AG04449 (cell line): ENCODE measurements around the gene IFNAR2.

Experiments
- CTCF ChIA-PET: fragments of 350-600 bp; formaldehyde crosslinking; extraction: SDS; loops from one replicate; lab custom pipeline; 2021; ENCODE audit warnings: antibody characterized with exemption; lab: Yijun Ruan, JAX
- POLR2A ChIA-PET: fragments of 400-600, 350-600 bp; formaldehyde crosslinking; extraction: SDS; loops from one replicate; lab custom pipeline; 2020; ENCODE audit warnings: antibody characterized with exemption, inconsistent platforms; lab: Yijun Ruan, JAX
- DNase-seq: peaks from one replicate; pipeline ENCODE4 v3.0.0-alpha.2; 2010; ENCODE audit warnings: low read depth, low spot score
- H3K4me3 ChIP-seq: 2 replicates; pipeline ENCODE4 v1.5.1; 2011; ENCODE audit warnings: low read depth, mild to moderate bottlenecking, control low read depth, low read length
- TF ChIP-seq, protein P1 (sequence below): IDR thresholded peaks from one replicate; pipeline ENCODE4 v1.5.1; 2011; ENCODE audit warnings: mild to moderate bottlenecking, moderate library complexity, low read length, control low read depth, inconsistent platforms; ENCODE audit not compliant: insufficient read depth; ENCODE audit errors: missing control alignments

IFNAR2 gene

DNA sequence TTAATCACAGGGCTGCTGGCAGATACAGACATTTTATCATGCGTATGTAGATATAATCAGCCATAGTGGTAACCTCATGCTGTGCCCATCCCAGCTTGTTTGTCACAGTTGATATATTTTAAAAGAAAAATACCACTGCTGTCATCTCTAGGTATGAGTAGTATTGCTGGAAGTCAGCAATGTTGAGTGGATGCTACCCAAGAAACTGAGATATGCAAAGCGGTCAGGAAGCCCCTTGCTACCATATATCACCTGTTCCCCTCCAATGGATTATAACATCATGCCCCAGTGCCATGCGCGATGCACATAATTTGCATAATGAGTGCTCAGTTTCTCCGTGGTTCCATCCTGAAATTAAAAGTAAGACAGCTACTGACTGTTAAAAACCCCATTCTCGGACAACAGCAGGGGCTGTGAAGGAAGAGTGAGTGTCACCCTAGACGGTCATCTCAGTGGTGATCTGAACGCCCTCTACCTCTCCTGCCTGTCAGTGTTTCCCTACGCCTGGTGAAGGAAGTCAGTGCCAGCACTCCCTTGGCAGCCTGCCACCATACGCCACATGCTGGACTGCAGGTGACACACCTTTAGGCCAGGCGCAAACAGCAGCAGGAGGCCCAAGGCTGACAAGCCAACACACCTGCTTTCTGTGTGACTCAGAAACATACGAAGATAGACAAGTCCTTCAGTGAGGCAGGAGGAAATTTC lies 39.2 kb downstream of the IFNAR2 start:
- H3K4me3 ChIP-seq: no peak overlapping the region
- TF ChIP-seq, protein P1, sequence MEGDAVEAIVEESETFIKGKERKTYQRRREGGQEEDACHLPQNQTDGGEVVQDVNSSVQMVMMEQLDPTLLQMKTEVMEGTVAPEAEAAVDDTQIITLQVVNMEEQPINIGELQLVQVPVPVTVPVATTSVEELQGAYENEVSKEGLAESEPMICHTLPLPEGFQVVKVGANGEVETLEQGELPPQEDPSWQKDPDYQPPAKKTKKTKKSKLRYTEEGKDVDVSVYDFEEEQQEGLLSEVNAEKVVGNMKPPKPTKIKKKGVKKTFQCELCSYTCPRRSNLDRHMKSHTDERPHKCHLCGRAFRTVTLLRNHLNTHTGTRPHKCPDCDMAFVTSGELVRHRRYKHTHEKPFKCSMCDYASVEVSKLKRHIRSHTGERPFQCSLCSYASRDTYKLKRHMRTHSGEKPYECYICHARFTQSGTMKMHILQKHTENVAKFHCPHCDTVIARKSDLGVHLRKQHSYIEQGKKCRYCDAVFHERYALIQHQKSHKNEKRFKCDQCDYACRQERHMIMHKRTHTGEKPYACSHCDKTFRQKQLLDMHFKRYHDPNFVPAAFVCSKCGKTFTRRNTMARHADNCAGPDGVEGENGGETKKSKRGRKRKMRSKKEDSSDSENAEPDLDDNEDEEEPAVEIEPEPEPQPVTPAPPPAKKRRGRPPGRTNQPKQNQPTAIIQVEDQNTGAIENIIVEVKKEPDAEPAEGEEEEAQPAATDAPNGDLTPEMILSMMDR: no peak
- ChIA-PET CTCF (no interaction called here), POLR2A (no interaction called here)
- DNase-seq: no peak

DNA sequence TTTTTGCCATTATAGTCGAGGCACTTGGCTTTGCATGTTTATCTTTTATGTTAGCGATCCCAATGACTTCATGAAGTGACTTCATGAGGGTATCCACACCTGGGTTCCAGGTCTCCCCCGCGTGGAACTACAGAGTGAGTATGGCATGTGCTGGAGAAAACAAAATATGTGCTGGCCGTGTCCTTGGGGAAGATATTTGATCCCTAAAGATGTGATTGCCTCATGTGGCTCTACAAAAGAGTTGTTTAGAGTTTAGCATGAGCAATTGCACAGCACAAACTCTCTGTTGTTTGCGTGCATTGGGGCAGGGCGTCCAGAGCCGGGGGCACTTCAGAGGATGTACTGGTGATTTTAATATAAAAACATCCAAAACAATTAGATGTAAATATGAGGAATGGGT lies 41.2 kb downstream of the IFNAR2 start:
- POLR2A ChIA-PET: no interaction called here

DNA sequence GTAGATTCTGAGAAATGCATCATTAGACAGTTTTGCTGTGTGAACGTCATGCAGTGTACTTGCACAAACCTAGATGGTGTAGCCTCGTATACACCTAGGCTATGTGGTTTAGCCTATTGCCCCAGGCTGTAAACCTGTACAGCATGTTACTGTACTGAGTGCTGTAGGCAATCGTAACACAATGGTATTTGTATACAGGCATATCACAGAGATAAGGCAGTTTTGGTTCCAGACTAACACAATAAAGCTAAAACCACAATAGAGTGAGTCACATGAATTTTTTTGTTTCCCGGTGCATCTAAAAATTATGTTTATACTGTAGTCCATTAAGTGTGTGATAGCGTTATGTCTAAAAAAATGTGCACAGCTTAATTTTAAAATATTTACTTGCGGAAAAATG lies 43.3 kb downstream of the IFNAR2 start:
- CTCF ChIA-PET: no interaction called here
- TF ChIP-seq, protein P1: no peak
- POLR2A ChIA-PET: no interaction called here
- no peak for DNase-seq
- H3K4me3 ChIP-seq: no peak overlapping the region

More for the DNA sequence above, 41.2 kb downstream of the IFNAR2 start:
- CTCF ChIA-PET: no interaction called here
- TF ChIP-seq, protein P1: no peak
- DNase-seq: no peak
- no peak overlapping the region for H3K4me3 ChIP-seq

DNA sequence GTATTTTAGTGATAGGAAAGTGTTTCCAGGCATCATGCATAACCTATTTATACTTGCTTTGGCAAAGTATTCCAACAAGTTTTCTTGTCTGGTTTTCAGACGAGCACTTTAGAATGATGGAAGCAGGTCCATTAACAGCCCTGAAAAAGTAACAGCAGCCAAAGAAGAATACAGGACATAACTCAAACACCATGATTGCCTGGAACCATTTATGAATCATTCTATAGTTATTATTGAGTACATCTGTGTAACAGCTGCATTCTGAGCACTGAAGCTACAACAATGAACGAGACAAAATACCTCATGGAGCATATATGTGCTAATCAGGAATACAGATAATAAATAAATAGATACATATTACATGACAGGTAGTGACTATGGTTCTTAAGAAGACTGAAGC lies 49.0 kb downstream of the IFNAR2 start:
- TF ChIP-seq, protein P1: no peak
- no peak for DNase-seq
- POLR2A ChIA-PET: no interaction called here
- H3K4me3 ChIP-seq: no peak overlapping the region
- CTCF ChIA-PET: interaction anchor here (0.9 to 2.7 kb wide), 4 partner anchors 12 to 82 kb away, joined by 3 to 9 read pairs (median 4); no protein-coding TSS in a partner anchor

DNA sequence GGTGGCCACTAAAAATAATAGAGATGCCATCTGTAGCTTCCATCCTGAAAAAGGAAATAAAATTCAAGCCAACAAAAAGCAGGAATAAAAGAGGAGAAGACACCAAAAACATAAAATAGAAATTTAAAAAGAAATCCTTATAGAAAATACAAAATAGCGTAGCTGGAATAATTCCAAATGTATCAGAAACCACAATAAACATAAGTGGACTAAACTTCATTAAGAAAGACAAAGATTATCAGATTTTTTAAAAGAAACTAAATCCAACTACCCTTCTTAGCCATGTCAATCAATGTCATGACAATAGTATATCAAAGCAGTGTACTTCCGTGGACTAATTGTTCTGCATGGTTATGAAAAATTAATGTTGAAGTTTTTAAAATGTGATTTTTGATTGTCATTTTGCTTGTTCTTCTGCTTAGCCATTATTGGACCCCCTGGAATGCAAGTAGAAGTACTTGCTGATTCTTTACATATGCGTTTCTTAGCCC lies 49.6 kb downstream of the IFNAR2 start:
- no peak for DNase-seq
- POLR2A ChIA-PET: no interaction called here
- CTCF ChIA-PET: interaction anchor here (0.9 to 2.7 kb wide), 4 partner anchors 13 to 82 kb away, joined by 3 to 9 read pairs (median 4); no protein-coding TSS in a partner anchor
- TF ChIP-seq, protein P1: no peak
- no peak overlapping the region for H3K4me3 ChIP-seq
